ENCODE data around the gene NAALADL2. TPM values are rescaled to one million over a fixed set of nuclear protein-coding genes. Genes with fewer than 3 reads are reported as not detected.
"Not testable (repeated sequence)": the region's sequence is repeated elsewhere in the genome, so short reads cannot be mapped to it uniquely, and the experiment has no call there.

Gene NAALADL2
- total and polyA plus RNA-seq, 7 donors = 0.56 to 3.3 (median 1.6) TPM

GRCh38 chr3:175518459-175518858, 659.3 kb downstream of the NAALADL2 start:
- TF ChIP-seq CTCF (IDR thresholded peaks at IDR 0.05) = no peak
- 89 to 92% (median 91%) methylated on average over 3 of the region's 3 CpGs for WGBS, 3 donors
- Histone ChIP-seq H3K9me3 (no peaks in the 10 kb centered on the region), H3K4me3 (no peak overlapping the region), H3K36me3 (ENCODE audit: insufficient read depth in 1 of 2, low read depth in 1 of 2) (no peaks in the 10 kb centered on the region), H3K27ac (no peak overlapping the region), H3K27me3 (ENCODE audit: insufficient read depth in 3 of 3, low read length in 2 of 3) (no peaks in the 10 kb centered on the region), H3K4me1 (no peaks in the 10 kb centered on the region)
- ATAC-seq (no peak), DNase-seq (no peak)
- intact Hi-C loops (cut with DNase I) = no loop called here

- no peak overlapping the region for H3K27ac ChIP-seq
- no peaks in the 10 kb centered on the region for H3K36me3 ChIP-seq (ENCODE audit: insufficient read depth in 1 of 2, low read depth in 1 of 2)
- no peak for ATAC-seq
- TF ChIP-seq CTCF (IDR thresholded peaks at IDR 0.05) = no peak
- WGBS, 3 donors = 36 to 45% (median 39%) methylated on average over 3 of the region's 3 CpGs
- no peak for DNase-seq
- intact Hi-C loops (cut with DNase I) = no loop called here
- H3K4me3 ChIP-seq = no peak overlapping the region
- H3K4me1 ChIP-seq = no peaks in the 10 kb centered on the region
- no peaks in the 10 kb centered on the region for H3K27me3 ChIP-seq (ENCODE audit: insufficient read depth in 3 of 3, low read length in 2 of 3)
- no peaks in the 10 kb centered on the region for H3K9me3 ChIP-seq
Measured at GRCh38 chr3:175521406-175521805, 662.3 kb downstream of the NAALADL2 start.

DNA sequence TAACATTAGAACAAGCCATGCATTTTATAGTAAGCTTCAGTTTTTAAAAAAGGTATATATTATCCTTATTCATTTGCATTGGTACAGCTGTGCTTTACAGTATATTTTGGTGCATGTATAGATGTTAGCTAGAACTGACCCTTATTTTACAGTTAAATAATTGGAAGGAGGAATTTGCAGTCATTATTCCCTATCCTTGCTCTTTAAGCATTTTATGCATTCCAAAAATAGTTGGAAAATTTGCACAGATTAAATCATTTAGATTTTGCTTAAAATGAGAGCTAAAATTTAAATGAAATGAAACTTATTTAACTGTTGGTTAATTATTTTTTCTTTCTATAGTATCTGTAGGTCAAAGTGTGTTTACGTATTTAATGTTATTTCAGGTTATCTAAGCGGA, 667.1 kb downstream of the NAALADL2 start:
- Histone ChIP-seq H3K27me3 (ENCODE audit: insufficient read depth in 3 of 3, low read length in 2 of 3) (no peaks in the 10 kb centered on the region), H3K9me3 (no peaks in the 10 kb centered on the region), H3K4me3 (peak overlapping the region; percentile 37), H3K27ac (no peak overlapping the region), H3K4me1 (no peaks in the 10 kb centered on the region), H3K36me3 (ENCODE audit: insufficient read depth in 1 of 2, low read depth in 1 of 2) (no peaks in the 10 kb centered on the region)
- no peak for TF ChIP-seq CTCF (IDR thresholded peaks at IDR 0.05)
- DNase-seq (no peak), ATAC-seq (no peak)
- intact Hi-C loops (cut with DNase I) = loop anchor here in 1 of 2 donors (2.0 kb wide), 1 partner anchor 53 kb away; no protein-coding TSS in a partner anchor
- WGBS, 3 donors = 32 to 64% (median 33%) methylated on average over 2 of the region's 2 CpGs

GRCh38 chr3:175526609-175527280, 667.6 kb downstream of the NAALADL2 start:
- Histone ChIP-seq H3K9me3 (no peaks in the 10 kb centered on the region), H3K4me1 (no peaks in the 10 kb centered on the region), H3K4me3 (peak overlapping the region; percentile 37), H3K36me3 (ENCODE audit: insufficient read depth in 1 of 2, low read depth in 1 of 2) (no peaks in the 10 kb centered on the region), H3K27ac (no peak overlapping the region), H3K27me3 (ENCODE audit: insufficient read depth in 3 of 3, low read length in 2 of 3) (no peaks in the 10 kb centered on the region)
- DNase-seq = no peak
- intact Hi-C loops (cut with DNase I) = loop anchor here in 1 of 2 donors (2.0 kb wide), 1 partner anchor 52 kb away; no protein-coding TSS in a partner anchor
- WGBS, 3 donors = 26 to 41% (median 29%) methylated on average over 4 of the region's 4 CpGs
- no peak for TF ChIP-seq CTCF (IDR thresholded peaks at IDR 0.05)
- ATAC-seq = no peak

DNA sequence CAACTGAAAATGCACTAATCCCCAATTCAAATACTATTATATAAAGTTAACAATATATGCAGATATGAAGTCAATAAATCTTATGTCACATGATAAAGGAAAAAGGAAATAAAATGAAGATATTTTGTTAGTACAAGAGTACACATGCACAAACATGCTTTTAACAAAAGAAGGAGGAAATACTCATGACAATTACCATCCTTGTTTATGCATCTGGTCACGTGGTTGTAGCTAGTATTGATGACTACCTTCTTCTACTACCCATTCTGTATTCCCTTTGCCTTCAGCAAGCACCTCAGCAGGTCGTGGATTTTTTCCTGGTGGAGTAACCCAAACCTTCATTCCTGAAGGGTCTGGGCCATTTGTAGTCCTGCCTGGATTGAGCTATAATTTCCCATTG, 669.6 kb downstream of the NAALADL2 start:
- DNase-seq; H3K36me3 ChIP-seq (ENCODE audit: insufficient read depth in 1 of 2, low read depth in 1 of 2); ATAC-seq; intact Hi-C loops (cut with DNase I); H3K4me3 ChIP-seq; H3K4me1 ChIP-seq; H3K27ac ChIP-seq; H3K9me3 ChIP-seq; H3K27me3 ChIP-seq (ENCODE audit: insufficient read depth in 3 of 3, low read length in 2 of 3): not testable (repeated sequence)
- 79 to 91% (median 87%) methylated on average over 2 of the region's 2 CpGs for WGBS, 3 donors

All from psoas muscle (tissue), 8 donors.